Inflammatory macrophage treated with lipopolysaccharide for 1 hour (primary cell): Measurements from ENCODE around the gene DYRK1A.
A peak's percentile ranks its signal among the peaks of the same experiment; 100 is the strongest.

Experiments
- DNase-seq, 2 donors: peaks; one replicate each; pipeline ENCODE4 v3.0.0-alpha.2; 2020 to 2022

Gene DYRK1A

DNA sequence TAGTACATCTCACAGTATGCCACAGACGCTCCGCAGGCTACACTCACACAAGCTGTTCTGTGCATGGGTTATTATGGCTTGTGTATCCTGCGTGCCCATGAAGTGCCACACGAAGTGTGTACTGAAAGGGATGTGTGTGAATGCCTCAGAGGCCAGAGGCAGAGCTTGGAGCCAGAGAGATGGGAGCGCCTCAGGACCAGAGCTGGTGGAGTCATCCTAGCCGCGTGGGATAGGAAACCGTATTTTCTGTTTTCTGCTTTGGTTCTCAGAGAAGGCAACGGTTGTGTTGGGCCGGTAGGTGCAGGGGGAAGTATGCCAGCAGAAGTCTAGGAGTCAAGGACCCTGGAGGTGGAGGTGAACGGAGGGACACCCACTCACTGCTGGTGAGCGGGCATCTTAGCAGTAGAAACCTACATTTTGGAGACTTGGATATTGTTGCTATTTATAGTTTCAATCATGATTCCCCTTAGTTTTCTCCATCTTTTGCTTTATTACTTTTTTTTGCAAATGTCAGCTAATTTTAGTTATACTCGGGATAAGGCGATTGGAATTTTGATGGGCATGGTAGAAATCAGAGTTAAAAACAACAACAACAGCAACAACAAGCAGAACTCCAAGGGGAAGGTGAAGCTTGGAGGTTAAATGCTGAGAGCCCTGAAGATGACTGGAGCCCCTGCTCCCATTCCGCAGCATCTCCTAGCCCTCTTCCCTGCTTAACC lies 188.2 kb downstream of the DYRK1A start:
- no peak for DNase-seq

DNA sequence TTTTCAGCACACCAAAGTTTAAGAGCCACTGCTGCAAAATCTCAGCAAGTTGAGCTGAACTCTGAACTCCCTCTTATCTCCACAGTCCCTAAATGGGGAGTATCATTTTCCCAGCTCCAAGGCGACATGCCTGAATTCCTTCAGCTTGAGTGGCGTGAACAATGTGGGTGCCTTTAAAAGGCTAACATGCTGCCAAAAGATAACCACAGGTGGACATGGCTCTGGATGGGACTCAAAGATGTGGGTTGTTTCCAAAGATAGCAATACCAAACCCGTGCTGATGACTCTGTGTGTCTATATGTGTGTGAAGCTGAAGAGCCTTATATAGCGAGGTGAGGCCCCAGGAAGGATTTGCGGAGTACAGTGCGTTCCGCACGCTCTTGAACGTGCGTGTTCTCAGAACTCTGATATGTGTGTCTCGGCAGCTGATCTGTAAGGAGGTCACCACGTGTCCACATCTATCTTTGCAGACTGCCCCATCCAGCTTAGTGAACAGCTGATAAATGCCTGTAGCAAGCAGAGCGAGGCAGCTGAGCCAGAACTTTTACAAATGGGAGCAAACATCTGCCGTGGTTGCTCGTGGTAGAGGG lies 189.2 kb downstream of the DYRK1A start:
- DNase-seq, result no peak

DNA sequence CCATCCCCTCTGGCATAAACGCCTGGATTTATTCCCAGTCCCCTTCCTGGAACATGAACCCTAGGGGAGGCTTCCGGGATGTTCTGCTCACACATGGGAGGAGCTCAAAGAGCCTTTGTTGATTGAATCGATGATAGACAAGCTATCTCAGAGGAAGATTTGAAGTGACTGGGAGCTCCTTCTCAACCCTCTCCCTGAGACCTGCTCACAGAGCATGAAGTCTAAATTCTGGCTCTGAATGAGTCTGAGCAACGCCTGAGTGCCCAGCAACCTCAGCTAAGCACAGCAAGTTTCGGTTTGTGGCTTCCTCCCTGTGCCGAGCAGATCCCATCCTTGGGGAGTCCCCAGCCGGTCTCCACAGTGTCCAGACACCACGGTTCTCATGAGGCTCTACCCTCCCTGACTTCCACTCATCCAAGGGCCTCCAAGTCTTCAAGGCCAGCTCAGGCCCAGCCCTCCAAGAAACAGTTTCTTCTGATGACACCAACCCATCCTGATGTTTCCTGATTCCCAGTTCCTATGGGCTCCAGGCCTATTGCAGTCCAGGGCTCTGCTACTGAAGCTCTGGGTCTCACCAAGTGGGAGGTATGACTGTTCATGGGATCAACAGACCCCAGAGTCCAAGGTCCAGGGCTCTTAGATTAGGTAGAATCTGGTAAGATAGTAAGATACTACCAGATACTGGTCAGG lies 190.8 kb downstream of the DYRK1A start:
- DNase-seq, result no peak

DNA sequence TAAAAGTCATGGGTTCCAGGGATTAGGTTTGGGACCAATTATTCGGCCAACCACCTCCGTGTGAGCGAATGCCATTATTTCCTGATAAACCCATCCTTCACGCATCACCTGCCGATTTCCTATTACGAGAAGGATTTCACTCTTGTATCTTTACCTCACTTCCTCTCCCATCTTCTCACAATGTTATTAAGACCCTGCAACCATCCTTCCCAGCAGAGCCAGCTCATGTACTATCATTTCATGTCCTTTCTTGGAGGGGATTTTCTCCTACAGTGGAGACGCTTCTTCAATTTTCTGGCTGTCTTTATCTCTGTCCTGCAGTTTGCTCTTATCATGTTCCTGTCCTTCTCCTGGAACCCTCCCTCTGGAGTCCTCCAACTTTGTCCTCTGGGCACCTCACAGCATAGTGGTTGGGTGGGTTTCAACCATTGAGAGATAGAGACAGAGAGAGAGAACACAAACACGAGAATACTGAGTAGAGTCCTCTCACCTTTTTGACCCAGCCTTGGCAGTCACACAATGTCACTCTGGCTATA lies 192.2 kb downstream of the DYRK1A start:
- no peak for DNase-seq

DNA sequence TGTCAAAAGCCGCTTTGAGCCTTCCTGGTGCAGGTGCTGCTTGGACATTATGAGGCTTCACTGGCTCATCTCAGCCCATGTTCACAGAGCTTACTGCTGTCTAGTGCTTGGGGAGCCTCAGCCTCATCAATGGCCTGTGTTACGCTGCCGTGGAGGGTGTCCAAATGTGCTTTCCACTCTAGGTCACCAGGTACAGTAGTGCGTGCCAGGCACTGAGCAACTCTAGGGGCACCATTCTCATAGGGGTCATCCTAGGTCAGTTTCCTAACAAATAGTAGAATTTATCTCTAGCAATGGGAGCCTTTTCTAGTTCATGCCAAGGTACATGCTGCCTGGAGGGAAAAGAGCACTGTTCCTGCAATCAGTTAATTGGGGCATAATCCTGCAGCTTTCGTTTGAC lies 193.8 kb downstream of the DYRK1A start:
- no peak for DNase-seq

DNA sequence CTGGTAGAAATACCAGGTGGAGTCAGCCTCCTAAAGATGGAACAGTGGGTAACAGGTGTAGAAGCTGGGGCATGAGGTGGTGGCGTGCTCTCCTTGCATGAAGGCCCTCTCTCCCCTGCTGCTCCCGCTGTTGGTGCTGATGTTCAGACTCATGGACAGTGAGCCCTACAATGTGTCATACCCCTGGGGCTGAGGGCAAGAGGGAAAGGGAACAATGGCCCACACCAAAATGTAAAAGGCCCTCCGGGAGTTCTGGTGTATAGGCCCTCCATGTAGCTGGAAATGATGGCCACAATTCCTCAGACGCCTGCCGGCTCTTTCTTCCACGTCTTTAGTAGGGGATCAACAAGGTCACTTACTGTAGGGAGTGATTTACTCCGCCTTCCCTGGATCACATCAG lies 194.9 kb downstream of the DYRK1A start:
- DNase-seq, result no peak

DNA sequence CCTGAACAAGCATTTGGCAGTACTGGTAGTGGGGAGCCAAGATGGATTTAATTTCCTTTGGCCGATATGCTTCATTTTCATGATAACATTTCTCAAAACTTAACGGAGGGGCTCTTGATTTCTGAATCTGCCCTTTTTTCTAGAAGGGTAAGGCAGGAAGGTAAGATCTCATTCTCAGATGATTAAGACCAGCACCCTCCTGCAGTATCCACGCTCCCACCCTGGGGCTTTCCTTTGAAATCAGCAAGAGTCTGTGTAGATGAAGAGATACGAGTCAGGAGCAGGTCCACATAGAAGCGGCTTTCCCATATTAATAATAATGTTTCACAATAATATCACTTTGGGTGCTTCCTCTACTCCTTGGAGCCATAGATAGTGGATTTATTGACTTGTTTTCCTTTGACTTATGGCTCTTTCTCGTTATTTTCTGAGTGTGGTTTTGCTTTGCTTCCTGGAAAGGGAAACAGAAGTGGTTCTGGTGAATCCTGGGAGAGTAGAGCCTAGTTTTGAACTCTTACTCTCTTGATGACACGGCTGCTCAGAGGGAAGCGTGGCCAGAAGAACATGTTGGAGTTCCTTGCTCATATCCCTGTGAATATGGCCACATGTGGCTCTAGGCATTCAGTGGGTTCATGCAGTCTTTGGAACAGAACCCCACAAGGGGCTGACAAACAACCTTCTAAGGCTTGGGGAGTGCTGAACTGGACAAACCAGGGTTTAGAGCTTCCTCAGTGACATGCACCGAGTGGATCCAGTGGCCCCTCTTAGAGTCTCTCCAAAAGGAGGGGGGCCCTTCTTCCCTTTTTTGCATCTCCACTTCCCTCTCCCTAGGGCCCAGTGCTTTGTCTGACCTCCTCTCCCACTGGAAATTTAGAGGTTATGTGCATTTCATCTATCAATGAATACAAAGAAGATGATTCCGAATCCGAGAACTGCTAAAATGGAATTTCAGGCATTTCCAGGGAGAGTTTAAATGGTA lies 195.7 kb downstream of the DYRK1A start:
- no peak for DNase-seq

DNA sequence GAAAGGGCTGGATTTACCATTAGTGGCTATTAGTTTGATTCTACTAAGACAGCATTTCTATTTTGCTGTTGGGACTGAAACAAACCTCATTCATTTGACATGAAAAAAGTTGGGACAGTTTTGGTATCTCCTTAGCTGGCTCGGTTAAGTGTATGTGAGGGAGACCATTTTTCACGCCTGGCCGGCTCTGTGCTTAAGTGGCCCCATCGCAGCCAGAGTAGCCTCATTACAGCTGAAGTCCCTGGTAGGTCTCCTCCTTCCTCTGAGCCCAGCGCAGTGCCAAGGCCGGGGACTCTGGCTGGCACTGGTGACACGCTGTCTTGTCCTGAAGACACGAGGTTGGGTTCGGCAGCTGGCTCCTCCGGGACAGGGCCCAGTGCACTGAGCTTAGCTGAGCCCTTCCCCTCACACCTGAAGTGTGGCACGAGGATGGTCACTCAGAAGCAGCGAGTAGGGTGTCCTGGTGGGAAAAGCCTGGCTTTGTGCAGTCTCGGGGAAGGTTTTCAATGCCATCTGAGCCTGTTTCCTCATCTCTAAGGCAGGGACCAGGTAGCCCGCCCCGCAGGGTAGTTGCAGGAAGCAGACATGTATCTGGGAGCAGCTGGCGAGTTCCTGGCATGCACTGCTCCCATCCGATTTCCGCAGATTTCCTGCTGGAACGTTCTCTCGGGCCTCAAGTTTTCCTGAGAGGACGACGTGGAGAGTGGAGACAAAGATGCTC lies 196.5 kb downstream of the DYRK1A start:
- no peak for DNase-seq

DNA sequence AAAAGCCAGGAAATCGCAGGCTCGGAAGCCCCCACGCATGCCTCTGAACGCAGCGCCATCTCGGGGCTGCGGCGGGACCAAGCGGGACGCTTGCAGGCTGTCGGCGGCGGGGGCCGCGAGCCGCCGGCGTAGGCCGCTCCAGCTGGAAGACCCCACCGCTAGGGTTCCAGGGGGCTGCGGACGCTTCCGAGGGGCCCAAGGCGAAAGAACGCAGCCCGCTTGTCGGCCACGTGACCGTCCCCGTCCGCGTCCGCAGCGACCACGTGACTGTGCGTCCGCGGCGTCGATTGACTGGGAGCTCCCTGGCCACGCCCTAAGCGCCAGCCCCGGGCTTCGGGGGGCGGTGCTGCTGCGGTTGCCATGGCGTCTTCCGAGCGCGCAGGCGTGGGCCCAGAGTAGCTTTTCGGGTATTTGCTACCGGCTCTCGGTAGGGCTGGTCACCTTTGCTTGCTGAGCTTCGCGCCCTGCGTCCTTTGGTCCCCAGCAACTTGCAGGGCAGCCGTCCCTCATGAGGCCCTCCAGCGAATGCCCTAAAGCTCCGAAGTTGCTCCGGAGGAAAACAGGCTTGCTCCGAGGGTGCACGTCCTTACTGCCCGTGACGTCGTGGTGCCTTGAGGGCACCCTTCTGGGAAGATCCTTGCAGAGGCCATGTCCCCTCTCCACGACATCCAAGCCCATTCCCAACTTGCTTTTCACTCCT lies 197.2 kb downstream of the DYRK1A start:
- peak; percentile 87 to 88 for DNase-seq

DNA sequence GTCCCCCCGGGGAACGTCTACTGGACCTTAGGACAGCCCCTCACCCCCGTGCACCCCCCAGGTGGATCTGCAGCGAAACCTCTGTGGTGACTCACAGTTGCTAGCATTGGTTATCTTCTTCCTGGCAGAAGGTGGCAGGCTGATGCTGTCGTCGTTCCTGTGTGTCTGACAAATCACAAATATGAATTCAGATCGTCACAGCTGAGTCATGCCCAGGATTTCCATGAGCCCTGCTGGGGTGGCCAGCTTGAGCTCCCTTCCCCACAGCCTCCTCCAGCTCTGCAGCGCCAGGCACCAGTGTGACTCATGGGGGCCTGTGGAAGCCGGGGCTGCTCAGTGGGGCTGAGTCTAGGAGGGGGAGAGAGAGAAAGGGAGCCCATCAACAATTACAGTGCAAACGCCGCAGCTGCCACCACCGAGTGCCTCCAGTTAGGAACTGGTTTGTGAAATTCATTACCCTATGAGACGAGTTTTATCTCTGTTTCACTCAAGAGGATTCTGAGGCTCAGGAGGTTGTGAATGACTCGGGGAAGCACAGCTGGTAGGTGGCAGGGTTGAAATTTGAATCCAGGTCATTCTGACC lies 197.9 kb downstream of the DYRK1A start:
- peak; percentile 89 for DNase-seq

DNA sequence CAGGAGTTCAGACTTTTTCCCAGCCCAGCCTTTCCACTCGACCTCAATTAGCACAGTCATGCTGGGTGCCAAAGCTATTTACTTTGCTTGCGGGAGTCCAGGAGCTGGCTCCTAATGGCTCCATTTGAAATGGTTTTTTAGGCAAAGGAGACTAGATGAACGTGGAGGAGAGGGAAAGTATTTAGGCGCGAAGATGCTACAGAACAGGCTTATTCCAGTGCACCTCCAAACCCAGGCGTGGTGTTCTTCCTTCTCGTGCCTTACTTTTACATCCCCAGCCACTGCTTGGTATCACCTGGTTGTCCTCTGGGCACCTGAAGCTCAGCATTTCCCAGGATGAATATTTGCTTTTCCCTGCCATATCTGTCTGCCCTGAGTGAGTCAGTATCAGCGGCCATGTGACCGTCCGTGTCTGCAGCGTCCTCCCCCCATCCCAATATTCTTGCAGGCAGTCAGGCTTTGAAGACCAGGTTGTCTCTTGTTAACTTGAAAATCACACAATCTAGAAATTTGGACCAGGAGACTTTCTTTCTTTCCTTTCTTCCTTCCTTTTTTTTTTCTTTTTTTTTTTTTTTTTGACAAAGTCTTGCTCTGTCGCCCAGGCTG lies 198.5 kb downstream of the DYRK1A start:
- no peak for DNase-seq

DNA sequence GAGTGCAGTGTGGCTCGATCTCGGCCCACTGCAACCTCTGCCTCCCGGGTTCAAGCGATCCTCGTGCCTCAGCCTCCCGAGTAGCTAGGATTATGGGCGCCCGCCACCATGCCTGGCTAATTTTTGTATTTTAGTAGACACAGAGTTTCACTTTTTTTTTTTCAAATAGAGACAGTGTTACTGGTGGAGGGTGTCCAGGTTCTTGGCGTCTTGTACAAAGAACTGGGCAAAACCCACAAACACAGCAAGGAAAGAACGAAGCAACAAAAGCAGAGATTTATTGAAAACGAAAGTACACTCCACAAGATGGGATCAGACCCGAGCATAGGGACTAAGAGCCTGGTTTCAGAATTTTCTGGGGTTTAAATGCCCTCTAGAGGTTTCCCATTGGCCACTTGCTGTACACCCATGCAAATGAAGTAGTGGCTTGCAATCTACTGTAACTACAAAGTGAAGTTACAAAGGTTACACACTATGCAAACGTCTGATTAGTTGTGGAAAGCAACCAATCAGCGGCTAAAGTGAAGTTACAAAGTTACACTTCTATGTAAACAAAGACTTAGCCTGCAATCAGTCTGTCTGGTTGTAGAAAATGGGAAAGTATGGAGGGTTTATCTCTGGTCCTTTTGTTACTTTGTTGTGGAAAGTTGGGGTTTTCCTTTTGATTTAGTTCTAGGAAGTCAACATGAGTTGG lies 199.1 kb downstream of the DYRK1A start:
- DNase-seq, result peak; percentile 23 to 26

DNA sequence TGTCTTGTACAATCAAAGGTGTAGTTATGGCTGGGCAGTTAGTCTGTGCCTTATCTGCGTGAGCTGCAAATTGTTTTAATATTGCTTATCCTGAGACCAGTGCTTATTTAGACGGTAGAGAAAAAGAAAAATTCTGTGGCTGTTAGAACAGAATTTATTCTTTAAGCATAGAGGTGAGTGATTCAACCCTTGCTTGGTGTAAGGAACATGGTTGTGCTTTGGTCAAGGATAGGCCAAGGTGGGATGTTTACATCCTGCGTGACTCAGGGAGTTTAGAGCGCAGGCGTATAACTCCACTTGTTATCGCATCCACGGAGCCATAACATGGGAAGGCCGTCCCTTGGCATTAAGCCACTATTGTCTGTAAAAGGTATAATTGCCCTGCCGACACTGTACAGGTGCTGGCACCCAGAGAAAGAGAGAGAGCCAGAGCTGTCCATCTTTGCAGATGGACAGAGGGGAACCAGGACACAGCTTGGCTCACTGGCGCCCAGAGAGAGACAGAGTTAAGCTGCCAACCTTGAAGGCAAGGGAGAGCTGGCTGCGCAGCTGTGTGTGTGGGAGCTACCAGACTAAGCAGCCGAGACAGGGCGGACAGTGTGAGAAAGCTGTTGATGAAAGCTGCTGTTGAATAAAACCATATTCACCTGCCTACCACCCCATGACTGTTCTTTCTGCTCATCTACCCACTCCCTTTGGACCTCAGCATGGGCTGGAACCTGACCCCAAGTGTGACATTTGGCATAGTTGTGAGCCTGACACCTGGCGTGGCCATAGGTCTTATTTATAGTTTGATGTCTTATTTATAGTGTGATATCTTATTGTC lies 200.4 kb downstream of the DYRK1A start:
- no peak for DNase-seq

DNA sequence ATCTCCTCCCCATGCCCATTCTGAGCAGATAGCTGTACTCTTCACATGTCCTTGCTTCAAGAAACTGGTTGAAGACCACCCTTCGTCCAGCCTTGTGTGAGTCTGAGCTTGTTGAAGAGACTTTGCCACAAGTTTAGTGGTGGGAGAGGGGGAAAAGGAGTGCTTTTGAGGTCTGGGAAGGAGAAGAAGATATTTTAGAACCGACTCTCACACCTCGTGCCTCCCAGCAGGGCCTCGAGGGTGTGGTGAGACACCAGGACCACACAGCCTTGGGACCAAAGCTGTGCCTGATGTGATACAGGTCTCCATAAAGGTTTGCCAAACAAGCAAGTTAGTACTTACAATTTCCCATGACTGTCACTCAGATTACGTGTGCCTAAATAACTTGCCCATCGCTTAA lies 201.8 kb downstream of the DYRK1A start:
- DNase-seq, result no peak

DNA sequence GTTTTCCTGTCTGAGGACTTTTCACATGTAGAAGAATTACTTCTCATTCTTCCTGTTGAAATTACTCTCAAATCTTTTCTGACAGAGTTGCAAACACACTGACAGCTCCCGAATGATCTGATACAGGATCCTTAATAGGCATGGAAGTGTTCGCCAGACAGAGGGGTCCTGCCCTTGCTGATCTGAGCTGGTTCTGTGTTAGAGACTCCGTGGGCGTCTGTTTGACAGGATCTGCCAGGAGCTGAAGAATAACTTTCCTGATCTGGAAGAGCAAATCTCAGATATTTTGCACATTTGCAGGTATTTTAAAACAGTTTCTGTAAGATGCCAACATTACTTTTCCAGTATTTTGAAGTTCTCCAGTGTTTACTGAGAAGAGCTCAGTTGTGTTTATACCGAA lies 202.3 kb downstream of the DYRK1A start:
- no peak for DNase-seq

DNA sequence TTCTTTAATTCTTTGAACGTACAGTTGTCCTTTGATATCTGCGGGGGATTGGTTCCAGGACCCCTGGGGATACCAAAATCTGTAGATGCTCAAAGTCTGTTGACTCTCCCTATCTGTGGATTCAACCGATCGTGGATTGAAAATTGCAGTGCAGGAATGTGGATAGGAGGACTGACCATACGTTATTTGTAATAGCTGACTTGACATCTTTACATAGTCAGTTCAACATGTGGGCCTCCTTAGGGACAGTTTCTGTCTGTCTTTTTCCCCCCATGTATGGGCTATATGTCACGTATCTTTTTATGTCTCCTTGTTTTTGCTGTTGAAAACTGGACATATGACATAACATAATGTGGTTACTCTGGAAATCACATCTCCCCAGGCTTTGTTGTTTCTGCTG lies 204.9 kb downstream of the DYRK1A start:
- DNase-seq, result no peak

DNA sequence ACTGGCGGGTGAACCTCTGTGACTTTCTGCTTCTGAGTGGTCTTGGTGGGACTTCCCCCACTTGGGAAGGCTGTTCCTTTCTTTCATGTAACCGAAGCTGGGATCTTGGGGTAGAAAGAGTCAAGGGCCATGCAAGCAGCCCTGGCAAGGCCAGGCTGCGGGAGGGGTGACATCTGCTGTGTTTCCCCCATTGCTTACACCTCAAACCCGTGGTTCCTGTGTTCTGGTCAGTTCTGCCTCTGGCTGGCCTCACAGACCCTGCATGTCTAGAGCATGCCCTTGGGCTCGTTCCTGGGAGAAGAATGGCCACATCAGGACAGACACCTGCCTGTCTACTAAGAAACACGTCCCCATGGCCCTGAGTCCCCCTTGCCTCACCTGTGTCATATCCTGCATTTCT lies 207.7 kb downstream of the DYRK1A start:
- DNase-seq, result no peak

DNA sequence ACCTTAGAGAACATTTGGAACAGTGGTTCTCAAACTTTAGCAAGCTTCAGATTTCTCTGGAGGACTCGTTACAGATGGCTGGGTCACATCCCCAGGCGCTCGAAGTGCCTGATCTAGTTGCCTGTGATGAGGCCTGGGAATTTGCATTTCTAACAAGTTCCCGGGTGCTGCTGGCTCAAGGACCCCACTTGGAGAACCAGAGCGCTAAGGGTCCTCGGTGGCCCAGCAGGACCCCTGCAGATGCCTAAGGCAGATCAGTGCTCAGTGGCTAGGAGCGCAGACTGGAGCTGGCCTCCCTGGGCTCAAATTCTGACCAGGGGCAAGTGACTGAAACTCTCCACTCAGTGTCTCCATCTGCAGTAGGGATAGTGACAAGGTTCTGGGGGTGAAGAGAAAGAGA lies 208.2 kb downstream of the DYRK1A start:
- DNase-seq, result no peak

DNA sequence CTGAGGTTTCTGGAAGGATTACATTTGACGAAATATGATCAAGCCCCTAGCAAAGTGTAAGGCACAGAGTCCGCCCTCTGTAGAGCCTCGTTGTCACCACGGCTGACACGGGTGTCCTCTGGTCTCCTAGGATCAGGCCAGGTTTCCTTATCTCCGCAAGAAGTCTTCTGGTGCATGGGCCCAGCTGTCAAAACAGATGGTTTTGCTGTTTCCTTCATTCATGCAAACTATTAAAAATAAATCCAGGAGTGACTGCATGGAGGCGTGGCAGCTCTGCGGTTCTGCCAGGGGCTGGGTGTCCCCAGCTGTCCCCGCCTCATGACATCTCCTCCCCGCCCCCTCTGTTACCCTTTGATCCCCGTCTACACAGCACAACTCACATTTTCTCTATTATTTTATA lies 209.0 kb downstream of the DYRK1A start:
- DNase-seq, result no peak
